ENCODE measurements around the gene ERFL.

GRCh38 chr19:41910992-41911888 lies 17.0 kb downstream of the ERFL start:
- TF ChIP-seq CTCF (IDR thresholded peaks at IDR 0.05; ENCODE audit: low read length) = no peak
- TF ChIP-seq EZH2 (IDR thresholded peaks at IDR 0.05; ENCODE audit: borderline replicate concordance, low read length) = no peak

Data from OCI-LY1 (cell line).